Measurements from ENCODE around the gene ITIH1.

ITIH1 gene

DNA sequence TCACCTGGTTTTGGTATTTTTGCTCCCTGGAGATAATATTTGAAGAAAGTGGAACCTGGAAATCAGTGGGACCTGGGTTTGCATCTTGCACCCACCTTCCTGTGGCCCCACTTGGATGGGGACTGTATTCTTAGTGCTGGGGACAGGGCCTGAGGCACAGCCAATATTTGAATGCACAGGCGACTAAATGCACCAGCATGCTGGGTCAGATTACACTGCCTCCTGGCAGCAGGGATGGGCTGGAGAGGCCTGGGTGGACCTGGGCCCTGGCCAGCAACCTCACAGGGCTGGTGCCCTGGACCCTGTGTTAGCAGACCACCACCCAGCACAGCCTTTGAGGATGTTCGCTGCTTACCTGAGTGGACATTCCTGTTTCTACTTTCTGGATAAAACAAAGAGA is 42.5 kb downstream of the ITIH1 start:
- DNase-seq, result no peak

DNA sequence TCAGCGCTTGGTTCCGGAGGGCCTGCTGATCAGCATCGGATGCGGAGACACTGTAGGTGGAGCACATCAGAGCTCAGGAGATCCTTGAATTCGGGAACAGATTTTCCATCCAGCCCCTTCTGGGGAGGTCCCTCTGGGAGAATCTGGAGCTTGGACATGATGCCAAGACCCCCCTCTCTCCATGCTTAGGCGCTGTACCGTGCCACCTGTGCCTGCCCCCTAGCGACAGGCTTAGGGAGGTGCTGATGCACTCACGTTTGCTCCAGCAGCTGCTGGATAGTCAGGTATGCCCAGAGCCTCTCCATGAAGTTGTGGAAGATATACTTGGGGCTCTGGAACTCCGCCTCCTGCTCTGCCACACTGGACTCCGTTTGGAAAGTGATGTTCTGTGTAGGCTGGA is 43.3 kb downstream of the ITIH1 start:
- DNase-seq, result peak; percentile 10

GRCh38 chr3:52822363-52822762 is 45.0 kb downstream of the ITIH1 start:
- DNase-seq, result no peak

DNA sequence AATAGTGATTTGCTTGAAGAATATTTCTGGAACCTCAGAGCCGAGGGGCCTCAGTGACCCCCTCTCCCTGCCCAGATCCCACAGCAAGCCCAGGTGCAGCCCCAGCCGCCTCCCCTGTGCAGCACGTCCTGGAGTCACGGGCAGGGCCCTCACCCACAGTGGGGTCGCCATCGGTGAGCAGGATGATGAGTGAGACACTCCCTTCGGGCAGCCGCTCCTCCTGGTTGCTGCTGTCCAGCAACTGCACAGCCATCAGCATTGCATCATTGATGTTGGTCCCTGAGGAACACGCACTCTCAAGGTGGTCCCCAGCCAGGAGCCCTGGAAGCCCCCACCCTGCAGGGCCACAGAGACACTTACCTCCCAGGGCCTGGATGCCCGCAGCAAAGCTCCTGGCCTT is 46.6 kb downstream of the ITIH1 start:
- DNase-seq, result no peak

DNA sequence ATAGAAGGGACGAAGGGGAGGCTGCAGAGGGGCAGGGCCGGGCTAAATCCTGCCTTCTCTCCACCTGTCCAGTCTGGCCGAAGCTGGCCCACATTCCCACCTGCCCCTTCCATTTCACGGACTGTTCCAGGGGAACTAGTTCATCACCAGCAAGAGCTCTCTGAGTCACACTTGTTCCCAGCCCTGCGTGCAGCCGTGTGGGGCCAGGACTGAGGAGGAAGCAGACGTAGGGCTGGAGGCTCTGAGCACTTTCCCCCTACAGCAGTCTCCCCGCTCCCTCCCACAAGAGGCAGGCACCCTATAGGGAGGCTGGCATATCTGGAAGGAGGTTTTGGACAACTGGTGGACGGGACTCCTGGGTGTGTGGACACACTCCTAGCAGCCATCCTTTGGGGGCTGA is 50.0 kb downstream of the ITIH1 start:
- DNase-seq, result no peak

DNA sequence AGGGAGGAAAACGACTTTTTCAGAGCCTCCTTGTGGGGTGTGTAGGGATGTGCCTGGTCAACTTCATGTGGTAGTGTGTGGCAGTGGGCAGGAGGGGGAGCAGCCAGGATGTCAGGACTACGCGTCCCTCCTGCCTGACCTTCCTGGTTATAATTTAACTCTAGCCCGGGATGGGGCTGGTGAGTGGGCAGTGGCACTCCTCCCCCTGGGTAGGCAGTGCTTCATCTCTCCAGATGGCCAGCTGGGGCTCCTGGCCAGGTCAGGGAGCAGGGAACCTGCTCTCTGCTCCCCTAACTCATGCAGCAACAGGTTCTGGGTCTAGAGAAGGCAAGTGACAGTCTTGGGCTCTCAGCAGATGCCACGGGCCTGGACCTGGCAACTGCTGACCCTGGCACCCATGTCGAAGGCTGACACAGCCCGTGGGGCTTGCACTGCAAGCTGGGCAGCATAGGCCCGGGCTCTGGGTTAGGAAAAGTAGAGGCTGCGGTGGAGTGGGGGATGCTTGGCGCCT is 50.5 kb downstream of the ITIH1 start:
- DNase-seq, result no peak

DNA sequence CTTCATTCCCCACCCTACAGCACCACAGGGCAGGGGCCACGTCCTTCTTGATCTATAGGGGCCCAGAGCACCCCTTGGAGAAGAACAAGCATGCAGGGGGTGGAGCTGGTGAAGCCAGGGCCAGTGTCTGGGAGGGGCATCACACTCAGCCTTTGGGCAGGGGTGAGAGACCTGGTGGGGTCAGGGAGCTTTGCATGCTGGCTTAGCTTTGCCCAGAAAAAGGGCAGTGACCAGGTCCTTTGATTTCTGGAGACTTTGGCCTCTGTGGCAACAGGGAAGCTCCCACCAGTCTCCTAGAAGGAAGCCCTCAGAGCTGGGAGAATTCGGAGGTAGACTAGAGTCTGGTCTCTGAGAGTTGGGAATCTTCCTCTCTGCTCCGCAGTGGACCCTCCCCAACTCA is 52.1 kb downstream of the ITIH1 start:
- DNase-seq, result no peak

- DNase-seq, result peak; percentile 16
Measured at GRCh38 chr3:52829906-52830463, 52.6 kb downstream of the ITIH1 start.

GRCh38 chr3:52830535-52831258 is 53.3 kb downstream of the ITIH1 start, which contains the start of gene ITIH4:
Gene ITIH4 (minus strand): TSS chr3:52830672. CDS start chr3:52830642, 30 bp downstream.
- DNase-seq, result no peak

- DNase-seq, result peak; percentile 52
Measured at GRCh38 chr3:52831500-52832301, 54.3 kb downstream of the ITIH1 start.

DNA sequence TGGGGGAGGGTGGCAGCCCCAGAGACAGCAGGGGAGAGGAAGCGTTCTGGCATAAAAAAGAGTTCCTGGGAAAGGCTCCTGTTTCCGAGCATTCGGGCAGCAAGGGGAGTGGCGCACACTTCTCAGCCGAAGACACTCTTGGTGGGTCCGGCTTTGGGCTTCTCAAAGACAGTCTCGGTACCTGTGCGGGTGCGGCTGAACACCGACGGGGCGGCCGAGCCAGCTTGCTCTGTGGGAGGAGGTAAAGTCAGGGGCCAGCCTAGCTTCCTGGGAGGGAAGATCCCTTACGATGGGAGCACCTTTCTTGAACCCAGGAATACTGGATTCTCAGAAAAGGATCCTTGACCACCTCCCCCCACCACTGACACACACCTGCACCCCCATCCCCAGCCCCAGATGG is 55.8 kb downstream of the ITIH1 start:
- no peak for DNase-seq

DNA sequence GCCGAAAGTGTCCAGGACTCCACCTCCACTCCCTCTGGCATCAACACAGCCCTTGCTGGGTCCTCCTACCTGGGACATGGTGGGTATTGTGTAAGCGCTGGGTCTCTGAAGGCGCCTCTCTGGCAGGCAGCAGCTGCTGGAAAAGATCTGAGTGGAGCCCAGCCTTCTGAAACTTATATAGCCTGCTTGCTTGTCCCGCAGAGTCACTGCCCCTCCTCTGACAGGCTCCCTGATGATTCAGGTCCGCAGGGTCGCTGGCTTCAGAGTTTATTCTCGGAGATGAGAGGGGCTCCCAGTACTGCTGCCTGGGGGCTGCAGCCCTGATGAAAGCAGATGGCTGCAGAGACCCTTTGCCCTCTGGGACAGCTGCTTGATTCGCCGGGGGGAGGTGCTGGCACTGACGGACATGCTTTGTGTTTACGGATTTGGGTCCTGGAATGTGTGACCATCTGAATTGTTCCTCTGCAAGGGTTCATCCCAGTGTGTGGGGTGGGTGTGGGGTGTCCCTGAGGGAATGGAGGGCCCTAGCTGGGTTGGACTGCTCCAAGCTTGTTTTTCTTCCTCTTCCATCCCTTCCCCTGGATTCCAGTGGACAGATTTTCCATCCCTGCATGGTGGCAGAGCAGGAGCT is 57.6 kb downstream of the ITIH1 start, which contains the start of gene MUSTN1:
Gene MUSTN1 (minus strand): TSS at position 149 of the 631 bp plus-strand sequence. CDS start 71 bp downstream, at position 78.
- no peak for DNase-seq

DNA sequence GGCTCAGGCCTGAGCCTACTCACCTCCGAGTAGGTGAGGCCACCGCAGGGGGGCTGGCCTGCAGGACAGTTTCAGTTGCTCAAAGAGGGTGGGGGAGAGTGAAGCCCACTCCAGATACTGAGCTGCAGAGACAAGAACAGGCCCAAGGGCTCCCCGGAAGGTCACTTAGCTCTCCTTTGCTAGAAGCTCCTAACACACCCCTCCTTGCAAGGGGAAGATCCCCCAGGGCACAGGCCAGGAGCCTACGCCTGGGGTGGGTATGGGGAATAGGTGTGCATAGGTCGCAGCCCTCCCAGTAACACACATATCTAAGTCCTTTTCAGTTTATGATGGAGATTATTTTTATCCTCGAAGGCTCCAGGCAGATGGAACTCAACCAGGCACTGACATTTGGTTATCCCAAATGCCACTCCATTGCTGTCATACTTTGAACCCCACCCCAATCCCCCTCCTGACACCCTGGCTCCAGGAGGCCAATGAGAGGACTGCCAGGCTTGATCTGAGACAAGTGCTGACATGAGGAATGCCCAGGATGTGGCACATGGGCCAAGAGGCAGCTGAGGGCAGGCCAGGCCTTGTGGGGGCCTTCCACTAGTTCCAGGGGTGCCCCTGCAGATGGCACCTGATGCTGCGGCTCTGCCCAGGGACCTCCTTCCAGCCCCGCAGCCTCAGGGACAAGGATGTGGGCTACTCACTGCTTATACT is 58.5 kb downstream of the ITIH1 start:
- DNase-seq, result no peak

DNA sequence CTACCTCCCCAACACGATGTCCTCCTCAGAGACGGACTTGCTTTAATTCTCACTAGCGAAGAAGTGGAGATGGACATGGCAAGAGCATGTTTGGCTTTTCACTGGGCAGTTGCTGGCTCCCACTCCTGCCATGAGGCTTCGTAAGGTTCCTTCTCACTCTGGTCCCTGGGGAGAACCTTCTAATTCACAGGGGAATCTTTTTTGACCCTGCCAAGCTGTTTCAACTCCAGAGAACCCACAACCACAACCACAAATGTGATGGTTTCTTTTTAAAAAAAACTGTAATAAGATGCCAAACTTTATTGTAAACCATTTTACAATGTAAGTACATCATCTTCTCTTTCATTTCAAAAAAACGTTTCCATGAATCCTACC is 59.1 kb downstream of the ITIH1 start:
- DNase-seq, result no peak

DNA sequence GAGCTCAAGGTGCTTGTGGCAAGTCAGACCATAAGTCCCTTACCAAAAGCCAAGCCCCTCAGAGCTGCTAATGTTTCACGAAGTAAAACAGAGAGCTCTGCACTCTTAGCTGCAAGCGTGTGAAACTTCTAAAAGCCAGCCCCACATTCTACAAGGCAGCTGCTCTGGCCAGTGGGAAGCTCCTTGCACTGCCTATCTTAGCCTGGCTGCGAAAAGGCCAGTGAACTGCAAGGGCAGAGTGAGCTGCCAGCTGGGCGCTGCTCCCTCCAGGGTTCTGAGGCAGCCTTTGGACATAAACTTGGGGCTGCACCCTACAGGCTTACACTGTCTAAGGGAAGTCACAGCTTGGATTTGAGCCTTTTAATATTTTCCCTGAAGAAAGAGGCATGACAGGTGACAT is 59.6 kb downstream of the ITIH1 start:
- no peak for DNase-seq

DNA sequence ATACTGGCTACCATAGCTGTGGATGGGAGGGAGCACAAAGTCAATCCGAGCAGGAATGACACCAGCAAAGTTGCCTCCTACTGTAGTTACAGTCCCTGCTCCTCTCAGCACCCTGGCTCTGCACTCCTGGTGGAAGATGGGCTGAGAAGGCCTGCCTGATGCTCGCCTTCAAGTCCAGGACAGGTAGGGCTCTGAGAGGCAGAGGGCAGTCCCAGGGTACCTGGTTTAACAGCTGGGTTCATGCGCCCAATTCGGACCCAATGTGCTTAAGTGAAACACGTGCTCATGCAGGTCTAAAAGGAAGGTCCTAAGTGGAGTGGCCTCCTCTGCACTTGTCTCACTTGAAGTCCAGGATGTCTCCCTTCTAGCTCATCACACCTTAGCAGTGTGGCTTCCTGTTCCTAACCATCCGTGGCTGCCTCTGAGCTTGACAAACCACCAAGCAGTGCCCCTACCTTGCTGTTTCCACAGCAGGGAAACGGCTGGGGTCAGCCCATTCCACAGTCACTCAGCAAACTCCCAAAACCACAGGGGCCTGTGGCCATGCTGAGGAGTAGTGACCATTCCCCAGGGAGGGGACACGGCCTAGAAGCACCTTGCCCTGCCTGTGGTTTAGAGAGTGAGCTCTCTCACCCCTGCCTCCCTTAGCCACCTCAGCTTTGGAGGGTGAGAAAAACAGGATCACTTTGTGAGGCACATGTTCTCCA is 61.3 kb downstream of the ITIH1 start:
- no peak for DNase-seq

DNA sequence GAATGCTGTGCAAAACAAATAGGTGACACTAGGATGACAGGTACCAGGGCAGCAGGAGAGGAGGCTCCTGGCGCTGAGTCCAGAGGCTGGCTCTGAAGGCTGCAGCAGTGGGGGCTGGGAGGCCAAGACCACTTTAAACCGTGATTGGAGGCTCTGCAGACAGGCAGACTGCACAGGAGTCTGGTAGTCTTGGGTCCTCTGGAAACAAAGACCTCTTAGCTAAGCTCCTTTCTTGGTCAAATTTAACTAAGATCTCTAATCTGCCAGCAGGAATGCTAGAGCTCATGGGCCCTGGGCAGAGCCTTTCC is 61.8 kb downstream of the ITIH1 start:
- no peak for DNase-seq

- DNase-seq, result no peak
Measured at GRCh38 chr3:52839892-52840545, 62.6 kb downstream of the ITIH1 start.

- DNase-seq, result no peak
Measured at GRCh38 chr3:52841211-52841980, 64.0 kb downstream of the ITIH1 start.
